Stimulated activated CD8-positive, alpha-beta memory T cell treated with anti-CD3 and anti-CD28 coated beads, Interleukin-4, amount 100 ng/mL, for 4 hours (primary cell): ENCODE measurements around the gene OVOL2.

ENCODE experiments used
- DNase-seq, 2 donors: peaks; one replicate each; pipeline ENCODE4 v3.0.0-alpha.2; 2020; ENCODE audit warnings: low read depth in 2 of 2, low spot score in 1 of 2

The OVOL2 gene

GRCh38 chr20:17990278-17990972 lies 67.3 kb downstream of the OVOL2 start:
- DNase-seq = no peak

GRCh38 chr20:17987988-17988387 lies 69.7 kb downstream of the OVOL2 start:
- no peak for DNase-seq

- no peak for DNase-seq
Observed at GRCh38 chr20:17985388-17986018, 72.2 kb downstream of the OVOL2 start.

GRCh38 chr20:17976305-17976704 lies 81.4 kb downstream of the OVOL2 start:
- DNase-seq = no peak
